ENCODE results near the gene EFNA1.

GRCh38 chr1:155085504-155086127 lies 42.1 kb upstream of the EFNA1 start:
- no peak for TF ChIP-seq CTCF (IDR thresholded peaks at IDR 0.05)
- TF ChIP-seq POLR2AphosphoS5 (IDR thresholded peaks at IDR 0.05), result no peak

All from sigmoid colon (tissue), 4 donors.